ENCODE measurements around the gene BTK. TPM values are rescaled to one million over a fixed set of nuclear protein-coding genes. Genes with fewer than 3 reads are reported as not detected.
A peak's percentile ranks its signal among the peaks of the same experiment; 100 is the strongest.

BTK gene
- total and polyA plus RNA-seq, 9 of the 15 experiments (the other 6 are each of a cell fraction or from before 2014, with no cell fraction given) = 14.9 to 93.4 (median 65.2) TPM

- DNase-seq (ENCODE audit: extremely low read depth in 1 of 4, low spot score in 3 of 4) (no peak), ATAC-seq (no peak), FAIRE-seq (no peak)
- ChIA-PET POLR2A (interaction anchor here (0.6 kb wide), 1 partner anchor 211 kb away, joined by 3 read pairs; no protein-coding TSS in a partner anchor), CTCF (ENCODE audit: low intra/inter-chr PET ratio) (no interaction called here)
- 22% methylated on average over 3 of the region's 3 CpGs for WGBS (ENCODE audit: insufficient coverage, low coverage, missing lambda C conversion rate)
- Histone ChIP-seq H2AFZ (ENCODE audit: low read depth, low read length) (peak overlapping the region; percentile 30; the same call in 1 of the 2 replicates), H3K9me1 (ENCODE audit: control insufficient read depth, insufficient read depth, low read length) (no peaks in the 10 kb centered on the region), H3K4me2 (ENCODE audit: insufficient read depth, low read length) (peak overlapping the region; percentile 98), H3K36me3 (ENCODE audit: control insufficient read depth, insufficient read depth, low read length) (peaks cover 26% of the 10 kb centered on the region), H3K79me2 (ENCODE audit: control insufficient read depth, insufficient read depth, low read length) (peaks cover 79% of the 10 kb centered on the region), H3K4me3 (no peak overlapping the region), H3K27ac (ENCODE audit: extremely low read depth, low read depth, low read length) (peak overlapping the region; percentile 58; the same call in 2 of the 3 replicates), H4K20me1 (replicated peaks; ENCODE audit: control insufficient read depth, insufficient read depth, low read length) (no peaks in the 10 kb centered on the region), H3K27me3 (ENCODE audit: control insufficient read depth in 2 of 2, insufficient read depth in 2 of 2, low read length in 2 of 2) (no peaks in the 10 kb centered on the region), H3K9me3 (replicated peaks; ENCODE audit: control insufficient read depth, insufficient read depth, low read depth, low read length) (no peaks in the 10 kb centered on the region), H3K9ac (ENCODE audit: insufficient read depth in 1 of 2, low read depth in 2 of 2, low read length in 2 of 2) (peak overlapping the region in 1 of 2 experiments; percentile 43; a peak in 1 of 4 replicates), H3K4me1 (replicated peaks in 1 of 2; ENCODE audit: control insufficient read depth in 2 of 2, insufficient read depth in 2 of 2, low read length in 2 of 2) (peaks cover 4 to 21% of the 10 kb centered on the region in 2 experiments)
- BruUV-seq (replicated peaks) = no TSS peak
- TF ChIP-seq ESRRA (IDR thresholded peaks at IDR 0.05; ENCODE audit: borderline replicate concordance, low read depth) (peak; percentile 73; the same call in 1 of the 2 replicates), MBD1 (CRISPR knock-in tag; IDR thresholded peaks at IDR 0.05) (no peak), PCBP1 (IDR thresholded peaks at IDR 0.05; ENCODE audit: low read depth, low read length, poor library complexity, severe bottlenecking) (no peak), MEF2D (tag; conservative IDR thresholded peaks at IDR 0.05; ENCODE audit: low read depth) (no peak), TRIM28 (IDR thresholded peaks at IDR 0.05) (no peak), ZNF76 (CRISPR knock-in tag; IDR thresholded peaks at IDR 0.05; ENCODE audit: borderline replicate concordance) (0 out of 2 replicates have a peak, but pooled peaks have one; percentile 15), ZNF398 (CRISPR knock-in tag; IDR thresholded peaks at IDR 0.05) (no peak), ZNF592 (IDR thresholded peaks at IDR 0.05) (peak; percentile 66), STAT5B (CRISPR knock-in tag; IDR thresholded peaks at IDR 0.05) (no peak), HDAC6 (IDR thresholded peaks at IDR 0.05; ENCODE audit: low read depth, low read length) (no peak)
- intact Hi-C loops (cut with micrococcal nuclease) (no loop called here), in situ Hi-C loops (cut with MboI) (no loop called here)
These were observed 2.6 kb upstream of the BTK start for GRCh38 chrX:101388604-101389003.
